Measurements from ENCODE around the gene FXYD6.

GRCh38 chr11:117869604-117870003, 6.9 kb downstream of the FXYD6 start:
- TF ChIP-seq POLR2A (IDR thresholded peaks at IDR 0.05; ENCODE audit: extremely low read depth, insufficient read length), result no peak
- TF ChIP-seq CTCF (IDR thresholded peaks at IDR 0.05; ENCODE audit: low read depth, low read length), result no peak
- no peak for TF ChIP-seq MYC (IDR thresholded peaks at IDR 0.05; ENCODE audit: low read depth, low read length)
- TF ChIP-seq MAX (IDR thresholded peaks at IDR 0.05; ENCODE audit: low read depth, low read length), result no peak

All from NB4 (cell line).